22Rv1 (cell line): ENCODE results near the gene IMPDH1.

Experiments used
- CTCF ChIP-seq: fragments of 450-650 bp; IDR thresholded peaks from 2 replicates; pipeline ENCODE4 v1.5.1; 2017; ENCODE audit warnings: mild to moderate bottlenecking
- ZFX ChIP-seq: fragments of 450-650 bp; IDR thresholded peaks from 2 replicates; pipeline ENCODE4 v1.6.1; 2017; ENCODE audit warnings: antibody characterized with exemption, borderline replicate concordance

DNA sequence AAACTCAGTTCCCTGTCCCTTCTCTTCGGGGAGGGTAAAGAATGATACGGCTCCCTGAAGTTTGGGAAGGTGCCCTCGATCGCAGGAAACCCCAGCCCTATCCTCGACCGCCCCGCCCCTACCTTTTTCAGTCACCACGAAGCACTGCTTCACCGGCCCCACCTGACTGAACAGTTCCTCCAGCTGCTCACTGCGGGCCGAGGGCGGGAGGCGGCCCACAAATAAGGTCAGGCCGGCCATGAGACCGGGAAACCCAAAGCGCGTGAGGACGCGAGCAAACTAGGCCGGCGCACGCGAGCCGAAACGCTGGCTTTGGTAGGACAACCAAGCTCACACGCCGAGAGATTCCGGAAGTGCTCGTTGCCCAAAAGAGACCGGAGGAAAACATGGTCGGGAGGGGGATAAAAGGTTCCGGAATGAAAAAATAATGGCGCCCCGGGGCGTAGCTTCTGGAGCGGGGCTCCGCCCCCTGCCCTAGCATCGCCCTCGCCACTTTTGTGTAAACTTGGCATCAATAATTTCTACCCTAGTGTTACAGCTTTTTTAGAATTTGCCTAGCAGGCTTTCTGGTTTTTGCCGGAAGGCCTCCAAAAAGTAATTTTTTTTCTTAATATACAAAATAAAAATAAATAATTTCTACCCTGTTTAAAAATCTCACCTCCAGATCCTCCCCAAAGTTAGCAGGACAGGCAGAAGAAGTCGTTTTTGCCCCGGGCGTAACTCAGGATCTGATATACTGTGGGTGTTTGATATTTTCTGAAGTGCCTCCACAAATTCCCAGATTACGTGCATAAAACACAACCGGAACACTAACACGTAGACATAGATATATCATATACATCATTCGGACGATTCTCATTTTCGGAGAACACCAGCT, 66.0 kb downstream of the IMPDH1 start, which contains the start of gene RBM28:
- no peak for TF ChIP-seq CTCF
- TF ChIP-seq ZFX: no peak
